MM.1S (cell line): Measurements from ENCODE around the gene IFI6.
"Not testable (repeated sequence)": the region's sequence is repeated elsewhere in the genome, so short reads cannot be mapped to it uniquely, and the experiment has no call there.

Experiments used
- DNase-seq: peaks from one replicate; pipeline ENCODE4 v3.0.0-alpha.2; 2015
- H2AFZ ChIP-seq: fragments of 300-600 bp; sonication (generic); 2 replicates; pipeline ENCODE4 v1.6.0; 2016; ENCODE audit warnings: antibody characterized with exemption, low read length
- H3F3A ChIP-seq: fragments of 300-600 bp; sonication (generic); 2 replicates; pipeline ENCODE4 v1.6.1; 2016; ENCODE audit warnings: mild to moderate bottlenecking, antibody characterized with exemption, low read length, moderate library complexity, mixed read lengths; ENCODE audit not compliant: insufficient read depth
- H3K27ac ChIP-seq: fragments of 300-600 bp; sonication (generic); 2 replicates; pipeline ENCODE4 v1.5.1; 2016; ENCODE audit warnings: mild to moderate bottlenecking, low read length
- H3K27me3 ChIP-seq: fragments of 300-600 bp; sonication (generic); replicated peaks from 2 replicates; pipeline ENCODE4 v1.6.0; 2016; ENCODE audit warnings: low read length; ENCODE audit not compliant: insufficient read depth
- H3K36me3 ChIP-seq: fragments of 300-600 bp; sonication (generic); replicated peaks from 2 replicates; pipeline ENCODE4 v1.6.1; 2016; ENCODE audit warnings: mild to moderate bottlenecking, low read length, mixed read lengths; ENCODE audit not compliant: insufficient read depth
- H3K4me1 ChIP-seq: fragments of 300-600 bp; sonication (generic); 2 replicates; pipeline ENCODE4 v1.6.1; 2016; ENCODE audit warnings: low read length, mixed read lengths
- H3K4me2 ChIP-seq: fragments of 300-600 bp; sonication (generic); 2 replicates; pipeline ENCODE4 v1.6.0; 2016; ENCODE audit warnings: low read depth, low read length
- H3K4me3 ChIP-seq: fragments of 300-600 bp; sonication (generic); 2 replicates; pipeline ENCODE4 v1.5.1; 2016; ENCODE audit warnings: low read length, mixed read lengths
- H3K79me2 ChIP-seq: fragments of 300-600 bp; sonication (generic); 2 replicates; pipeline ENCODE4 v1.6.1; 2016; ENCODE audit warnings: mixed run types, low read length, mixed read lengths
- H3K9ac ChIP-seq: fragments of 300-600 bp; sonication (generic); 2 replicates; pipeline ENCODE4 v1.6.1; 2016; ENCODE audit warnings: low read length, mixed read lengths
- H3K9me2 ChIP-seq: fragments of 300-600 bp; sonication (generic); replicated peaks from 2 replicates; pipeline ENCODE4 v1.6.1; 2016; ENCODE audit warnings: mild to moderate bottlenecking, low read length, mixed read lengths; ENCODE audit not compliant: insufficient read depth
- H3K9me3 ChIP-seq: fragments of 300-600 bp; sonication (generic); replicated peaks from 2 replicates; pipeline ENCODE4 v1.6.1; 2016; ENCODE audit warnings: mild to moderate bottlenecking, low read length, mixed read lengths; ENCODE audit not compliant: insufficient read depth
- H4K20me1 ChIP-seq: fragments of 300-600 bp; sonication (generic); 2 replicates; pipeline ENCODE4 v1.6.1; 2016; ENCODE audit warnings: mild to moderate bottlenecking, low read length, moderate library complexity, mixed read lengths; ENCODE audit not compliant: insufficient read depth
- CTCF ChIP-seq: fragments of 300-600 bp; sonication (generic); IDR thresholded peaks from 2 replicates; pipeline ENCODE4 v1.5.1; 2016; ENCODE audit warnings: antibody characterized with exemption, low read length, mixed read lengths
- EZH2 ChIP-seq: fragments of 300-600 bp; sonication (generic); optimal IDR thresholded peaks from 2 replicates; pipeline ENCODE3; 2017; ENCODE audit warnings: low read depth, mild to moderate bottlenecking, antibody characterized with exemption, low read length, mixed read lengths
- EZH2phosphoT487 ChIP-seq: fragments of 300-600 bp; sonication (generic); IDR thresholded peaks from 2 replicates; pipeline ENCODE4 v1.6.1; 2018; ENCODE audit warnings: antibody characterized with exemption, low read length

Gene IFI6

GRCh38 chr1:27645071-27645415 lies 26.9 kb downstream of the IFI6 start:
- no peak overlapping the region for H2AFZ ChIP-seq
- H3K9me3 ChIP-seq, result no peaks in the 10 kb centered on the region
- H3K4me1 ChIP-seq, result no peaks in the 10 kb centered on the region
- no peak overlapping the region for H3K27ac ChIP-seq
- no peak overlapping the region for H3K4me3 ChIP-seq
- no peaks in the 10 kb centered on the region for H4K20me1 ChIP-seq
- H3K27me3 ChIP-seq, result no peaks in the 10 kb centered on the region
- no peak for TF ChIP-seq EZH2
- no peak for TF ChIP-seq CTCF
- TF ChIP-seq EZH2phosphoT487, result no peak
- H3K4me2 ChIP-seq, result no peak overlapping the region
- no peaks in the 10 kb centered on the region for H3F3A ChIP-seq
- H3K9me2 ChIP-seq, result no peaks in the 10 kb centered on the region
- no peaks in the 10 kb centered on the region for H3K79me2 ChIP-seq
- H3K36me3 ChIP-seq, result no peaks in the 10 kb centered on the region
- H3K9ac ChIP-seq, result no peak overlapping the region
- no peak for DNase-seq

- Histone ChIP-seq H3K4me2 (no peak overlapping the region), H3K36me3 (no peaks in the 10 kb centered on the region), H3K79me2 (no peaks in the 10 kb centered on the region), H4K20me1 (no peaks in the 10 kb centered on the region), H3K27ac (no peak overlapping the region), H2AFZ (no peak overlapping the region), H3K4me1 (no peaks in the 10 kb centered on the region), H3K9me2 (no peaks in the 10 kb centered on the region), H3K27me3 (no peaks in the 10 kb centered on the region), H3K9ac (no peak overlapping the region), H3F3A (no peaks in the 10 kb centered on the region), H3K4me3 (no peak overlapping the region), H3K9me3 (no peaks in the 10 kb centered on the region)
- TF ChIP-seq EZH2phosphoT487 (no peak), CTCF (no peak), EZH2 (no peak)
- no peak for DNase-seq
These were observed 27.5 kb downstream of the IFI6 start for GRCh38 chr1:27644369-27645070.

- DNase-seq, result peak; percentile 63
- Histone ChIP-seq H3K4me3 (no peak overlapping the region), H3K9me3 (no peaks in the 10 kb centered on the region), H3K4me1 (no peaks in the 10 kb centered on the region), H3K27me3 (no peaks in the 10 kb centered on the region), H2AFZ (no peak overlapping the region), H3K27ac (no peak overlapping the region), H3K79me2 (no peaks in the 10 kb centered on the region), H3K9me2 (no peaks in the 10 kb centered on the region), H3K36me3 (no peaks in the 10 kb centered on the region), H3K9ac (no peak overlapping the region), H3F3A (no peaks in the 10 kb centered on the region), H4K20me1 (no peaks in the 10 kb centered on the region), H3K4me2 (no peak overlapping the region)
- TF ChIP-seq CTCF (peak; percentile 77), EZH2phosphoT487 (no peak)
These were observed 28.2 kb downstream of the IFI6 start for GRCh38 chr1:27643600-27644368.

- H3K27me3 ChIP-seq, result not testable (repeated sequence)
These were observed 31.5 kb downstream of the IFI6 start for GRCh38 chr1:27640514-27640913.

More at GRCh38 chr1:27640514-27640913, 31.5 kb downstream of the IFI6 start:
- not testable (repeated sequence) for H3K4me1 ChIP-seq, H4K20me1 ChIP-seq, DNase-seq, H3K9ac ChIP-seq, H3K9me2 ChIP-seq, H2AFZ ChIP-seq, H3K36me3 ChIP-seq, H3K27ac ChIP-seq, H3K9me3 ChIP-seq, H3F3A ChIP-seq, H3K4me2 ChIP-seq, H3K4me3 ChIP-seq, H3K79me2 ChIP-seq
